Neuron (in vitro differentiated cells): ENCODE data around the gene GFER.

Experiments used
- H2AFZ ChIP-seq: one replicate; pipeline ENCODE4 v1.6.1; 2013; ENCODE audit warnings: low read depth, mild to moderate bottlenecking, inconsistent platforms, low read length, moderate library complexity
- H3K27me3 ChIP-seq: one replicate; pipeline ENCODE4 v1.6.1; 2013; ENCODE audit warnings: low read length; ENCODE audit not compliant: insufficient read depth
- H3K36me3 ChIP-seq: one replicate; pipeline ENCODE4 v1.6.1; 2013; ENCODE audit warnings: low read length; ENCODE audit not compliant: insufficient read depth
- H3K4me1 ChIP-seq: one replicate; pipeline ENCODE4 v1.6.1; 2013; ENCODE audit warnings: low read length; ENCODE audit not compliant: insufficient read depth
- H3K4me3 ChIP-seq: 2 replicates; pipeline ENCODE4 v1.5.1; 2013; ENCODE audit warnings: mild to moderate bottlenecking, low read length, moderate library complexity
- H3K9me3 ChIP-seq: one replicate; pipeline ENCODE4 v1.6.1; 2013; ENCODE audit warnings: low read length

GFER gene

DNA sequence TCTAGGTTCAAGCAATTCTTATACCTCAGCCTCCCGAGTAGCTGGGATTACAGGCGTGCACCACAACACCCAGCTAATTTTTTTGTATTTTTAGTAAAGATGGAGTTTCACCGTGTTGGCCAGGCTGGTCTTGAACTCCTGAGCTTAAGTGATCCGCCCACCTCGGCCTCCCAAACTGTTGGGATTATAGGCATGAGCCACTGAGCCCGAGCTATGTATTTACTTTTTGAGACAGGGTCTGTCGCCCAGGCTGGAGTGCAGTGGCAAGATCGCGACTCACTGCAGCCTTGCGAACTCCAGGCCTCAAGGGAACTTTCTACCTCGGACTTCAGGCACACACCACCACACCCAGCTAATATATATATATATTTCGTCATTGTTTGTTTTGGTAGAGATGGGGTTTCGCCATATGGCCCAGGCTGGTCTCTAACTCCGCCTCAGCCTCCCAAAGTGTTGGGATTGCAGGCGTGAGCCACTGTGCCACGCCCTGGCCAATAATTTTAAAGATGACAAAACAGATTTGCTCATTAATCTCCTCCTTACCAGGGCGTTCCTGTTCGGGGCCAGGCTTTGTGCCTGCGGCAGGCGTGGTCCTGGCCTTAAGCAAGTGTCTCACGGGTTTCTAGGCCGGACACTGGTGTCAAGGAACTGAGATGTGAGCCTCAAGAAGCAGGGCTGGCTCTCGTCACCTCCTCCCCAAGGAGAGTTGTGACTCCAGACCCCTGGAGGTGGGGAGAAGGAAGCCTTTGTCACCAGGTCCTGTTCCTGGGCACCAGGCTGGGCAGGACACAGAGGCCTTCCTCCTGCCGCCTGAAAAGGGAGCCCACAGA is 31.3 kb downstream of the GFER start:
- no peaks in the 10 kb centered on the region for H3K36me3 ChIP-seq
- H2AFZ ChIP-seq, result no peak overlapping the region
- peaks cover 23% of the 10 kb centered on the region for H3K27me3 ChIP-seq
- no peaks in the 10 kb centered on the region for H3K9me3 ChIP-seq
- no peak overlapping the region for H3K4me3 ChIP-seq
- H3K4me1 ChIP-seq, result peaks cover 10% of the 10 kb centered on the region

DNA sequence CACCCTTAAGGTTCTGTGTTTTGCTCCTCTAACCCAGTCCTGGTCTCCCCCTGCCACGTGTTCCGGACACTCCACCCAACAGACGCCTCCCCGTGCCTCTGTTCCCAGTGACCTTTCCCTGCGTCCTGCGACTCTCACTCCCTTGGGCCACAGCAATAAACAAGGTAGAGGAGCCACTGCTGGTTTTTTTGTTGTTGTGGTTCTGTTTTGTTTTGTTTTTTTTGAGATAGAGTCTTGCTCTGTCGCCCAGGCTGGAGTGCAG is 31.9 kb downstream of the GFER start:
- Histone ChIP-seq H3K4me1 (peaks cover 6% of the 10 kb centered on the region), H3K36me3 (no peaks in the 10 kb centered on the region), H2AFZ (no peak overlapping the region), H3K9me3 (no peaks in the 10 kb centered on the region), H3K27me3 (peaks cover 28% of the 10 kb centered on the region), H3K4me3 (no peak overlapping the region)

DNA sequence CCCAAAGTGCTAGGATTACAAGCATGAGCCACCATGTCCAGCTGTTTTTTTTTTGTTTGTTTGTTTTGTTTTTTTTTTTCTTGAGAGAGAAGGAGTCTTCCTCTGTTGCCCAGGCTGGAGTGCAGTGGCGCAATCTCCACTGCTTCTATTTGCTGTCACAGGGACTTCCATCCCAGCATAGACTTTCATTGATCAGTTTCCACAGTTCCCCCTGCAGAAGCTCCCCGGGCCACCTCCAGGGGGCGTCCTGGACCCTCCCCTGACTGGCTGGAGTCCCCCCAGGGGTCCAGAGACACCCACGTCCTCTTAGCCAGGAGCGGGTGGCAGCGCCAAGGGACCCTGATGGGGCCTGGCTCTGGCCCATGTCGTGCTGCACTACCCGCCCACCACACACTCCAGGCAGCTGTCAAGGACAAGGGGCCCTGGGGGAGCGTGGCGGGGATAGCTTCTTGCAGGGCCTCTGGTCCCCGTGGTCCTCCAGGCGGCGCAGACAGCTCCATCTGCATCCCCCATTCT is 32.5 kb downstream of the GFER start:
- Histone ChIP-seq H3K36me3 (no peaks in the 10 kb centered on the region), H2AFZ (no peak overlapping the region), H3K4me3 (no peak overlapping the region), H3K27me3 (peaks cover 29% of the 10 kb centered on the region), H3K9me3 (no peaks in the 10 kb centered on the region), H3K4me1 (peaks cover 6% of the 10 kb centered on the region)

DNA sequence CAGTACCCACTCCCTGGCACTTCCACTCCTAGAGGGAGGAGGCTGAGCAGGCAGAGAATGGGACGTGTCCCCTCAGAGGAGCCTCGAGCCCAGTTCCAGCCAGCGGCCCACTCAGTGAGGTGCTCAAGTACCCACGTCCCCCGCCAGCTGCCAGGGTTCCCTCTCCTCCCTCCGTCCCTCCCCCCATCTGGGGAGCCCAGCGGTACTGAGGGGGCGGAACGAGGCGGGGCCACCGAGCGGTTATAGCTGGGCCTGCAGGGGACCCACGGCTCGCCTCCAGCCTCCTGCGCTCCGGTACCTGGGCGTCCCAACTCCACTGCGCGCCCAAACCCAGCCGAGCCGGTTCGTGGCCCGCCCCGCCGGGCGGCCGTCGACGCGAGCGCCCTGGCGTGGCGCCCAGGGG is 35.5 kb downstream of the GFER start, which contains the start of gene NPW:
Gene NPW (plus strand): TSS at position 268 of the 403 bp plus-strand sequence.
- no peaks in the 10 kb centered on the region for H3K9me3 ChIP-seq
- peaks cover 31% of the 10 kb centered on the region for H3K27me3 ChIP-seq
- H3K4me3 ChIP-seq, result no peak within 1 kb of the TSS

DNA sequence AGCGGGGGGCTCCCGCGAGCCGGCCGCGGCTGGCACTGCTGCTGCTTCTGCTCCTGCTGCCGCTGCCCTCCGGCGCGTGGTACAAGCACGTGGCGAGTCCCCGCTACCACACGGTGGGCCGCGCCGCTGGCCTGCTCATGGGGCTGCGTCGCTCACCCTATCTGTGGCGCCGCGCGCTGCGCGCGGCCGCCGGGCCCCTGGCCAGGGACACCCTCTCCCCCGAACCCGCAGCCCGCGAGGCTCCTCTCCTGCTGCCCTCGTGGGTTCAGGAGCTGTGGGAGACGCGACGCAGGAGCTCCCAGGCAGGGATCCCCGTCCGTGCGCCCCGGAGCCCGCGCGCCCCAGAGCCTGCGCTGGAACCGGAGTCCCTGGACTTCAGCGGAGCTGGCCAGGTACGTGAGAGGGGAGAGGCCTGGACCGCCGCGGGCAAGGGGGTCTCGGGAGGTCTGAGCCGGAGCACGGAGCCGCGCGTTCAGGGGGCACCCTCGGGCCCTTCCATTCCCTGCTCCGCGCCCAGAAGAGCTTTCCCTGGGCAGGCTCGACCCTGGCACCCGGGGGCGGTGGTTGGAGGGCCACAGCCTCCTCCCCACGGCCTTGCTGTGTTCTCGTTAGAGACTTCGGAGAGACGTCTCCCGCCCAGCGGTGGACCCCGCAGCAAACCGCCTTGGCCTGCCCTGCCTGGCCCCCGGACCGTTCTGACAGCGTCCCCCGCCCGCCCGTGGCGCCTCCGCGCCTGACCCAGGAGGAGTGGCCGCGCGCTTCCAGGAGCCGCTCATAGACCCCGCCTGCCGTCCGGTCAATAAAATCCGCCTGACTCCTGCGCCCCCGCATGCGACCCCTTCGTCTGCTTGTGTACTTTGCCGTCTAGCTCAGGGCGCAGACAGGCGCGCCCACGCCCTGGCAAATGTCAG is 36.2 kb downstream of the GFER start:
- no peak overlapping the region for H2AFZ ChIP-seq
- no peaks in the 10 kb centered on the region for H3K36me3 ChIP-seq
- H3K9me3 ChIP-seq, result no peaks in the 10 kb centered on the region
- H3K4me3 ChIP-seq, result no peak overlapping the region
- H3K4me1 ChIP-seq, result peaks cover 12% of the 10 kb centered on the region
- H3K27me3 ChIP-seq, result peaks cover 36% of the 10 kb centered on the region

More for the DNA sequence above, 35.5 kb downstream of the GFER start, which contains the start of gene NPW:
- no peak within 1 kb of the TSS for H2AFZ ChIP-seq
- no peaks in the 10 kb centered on the region for H3K36me3 ChIP-seq
- H3K4me1 ChIP-seq, result peaks cover 12% of the 10 kb centered on the region

DNA sequence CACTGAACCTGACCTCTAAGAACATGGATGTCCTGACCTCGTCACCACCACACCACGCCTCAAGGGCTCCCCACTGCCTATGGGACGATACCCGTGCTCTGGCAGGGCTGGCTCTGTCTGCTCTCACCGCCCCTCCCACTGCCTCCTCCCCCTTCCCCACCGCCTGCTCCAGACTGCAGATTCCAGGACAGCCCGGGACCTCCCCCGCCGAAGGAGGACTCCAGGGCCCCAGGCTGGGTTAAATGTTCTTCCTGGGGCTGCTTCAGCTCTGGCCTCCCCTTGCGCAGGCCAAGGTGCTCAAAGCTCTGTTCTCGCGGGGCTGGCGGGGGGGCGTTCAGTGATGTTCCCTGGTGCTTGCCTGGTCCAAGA is 38.7 kb downstream of the GFER start:
- Histone ChIP-seq H3K27me3 (peaks cover 53% of the 10 kb centered on the region), H3K4me1 (peaks cover 26% of the 10 kb centered on the region), H3K4me3 (peak overlapping the region; percentile 37), H3K36me3 (no peaks in the 10 kb centered on the region), H3K9me3 (peaks cover under 1% of the 10 kb centered on the region), H2AFZ (peak overlapping the region; percentile 82)

DNA sequence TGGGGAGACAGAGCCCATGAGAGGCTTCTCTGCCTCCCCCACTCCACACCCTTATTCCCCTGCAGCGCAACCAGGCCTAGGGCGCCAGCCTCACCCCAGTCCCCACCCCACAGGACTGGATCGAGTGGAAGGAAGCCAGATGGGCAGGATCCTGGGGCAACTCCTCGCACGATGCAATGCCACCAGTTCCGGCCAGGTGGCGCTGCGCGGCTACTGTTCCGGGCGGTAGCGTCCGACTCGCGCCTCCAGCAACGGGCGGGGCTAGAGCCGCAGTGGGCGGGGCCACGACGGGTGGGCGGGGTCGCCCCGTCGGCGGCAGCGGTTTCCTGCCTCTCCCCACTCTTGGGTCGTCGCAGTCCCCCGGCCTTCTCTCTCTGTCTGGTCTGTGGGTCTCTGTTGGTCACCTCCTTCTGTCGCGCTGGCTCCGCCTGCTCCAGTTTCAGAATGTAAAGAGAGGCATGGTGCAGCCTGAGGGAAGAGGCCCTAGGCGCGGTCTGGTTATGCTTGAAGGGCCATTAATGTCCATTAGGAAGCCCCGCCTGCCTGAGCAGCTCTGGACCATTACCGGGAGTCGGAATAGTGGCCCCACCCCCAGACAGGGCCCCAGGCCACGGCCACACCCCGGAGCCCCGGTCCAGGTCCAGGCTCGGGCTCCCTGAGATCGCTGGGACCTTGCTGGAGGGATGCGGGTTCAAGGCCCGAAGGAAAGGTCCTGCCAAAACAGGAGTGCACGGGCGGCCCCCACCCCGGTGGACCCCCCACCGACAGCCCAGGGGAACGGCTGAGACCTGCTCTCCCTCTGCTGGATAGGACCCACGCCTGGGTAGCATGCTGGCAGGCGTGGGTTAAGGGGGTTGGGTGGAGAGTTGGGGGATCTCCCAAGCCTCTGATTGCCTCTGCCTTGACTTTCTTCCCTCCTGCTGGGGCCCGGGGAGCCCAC is 39.4 kb downstream of the GFER start:
- peaks cover 55% of the 10 kb centered on the region for H3K27me3 ChIP-seq
- H2AFZ ChIP-seq, result peak overlapping the region; percentile 82
- peaks cover 3% of the 10 kb centered on the region for H3K9me3 ChIP-seq
- no peaks in the 10 kb centered on the region for H3K36me3 ChIP-seq
- H3K4me1 ChIP-seq, result peaks cover 26% of the 10 kb centered on the region
- H3K4me3 ChIP-seq, result peak overlapping the region; percentile 37

DNA sequence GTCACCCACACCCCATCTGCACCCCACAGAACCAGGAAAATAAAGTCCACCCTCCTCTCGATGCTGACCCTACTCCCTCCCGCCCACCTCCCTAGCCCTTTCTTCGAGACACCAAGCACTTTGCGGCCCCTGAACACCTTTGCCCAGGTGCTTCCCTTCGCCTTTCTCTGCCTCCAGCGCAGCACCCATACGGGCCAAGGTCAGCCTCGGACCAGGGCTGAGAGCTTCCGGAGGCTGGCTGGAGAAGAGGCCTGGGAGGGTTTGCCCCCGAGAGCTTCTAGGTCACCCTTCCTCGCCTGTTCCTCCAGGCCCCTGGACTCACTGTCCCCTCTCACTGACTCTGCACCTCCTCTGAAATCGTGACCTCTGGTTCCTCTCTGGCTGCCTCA is 40.0 kb downstream of the GFER start:
- Histone ChIP-seq H3K9me3 (peaks cover 3% of the 10 kb centered on the region), H3K36me3 (no peaks in the 10 kb centered on the region), H3K4me3 (no peak overlapping the region), H2AFZ (no peak overlapping the region), H3K27me3 (peaks cover 57% of the 10 kb centered on the region), H3K4me1 (peaks cover 26% of the 10 kb centered on the region)

DNA sequence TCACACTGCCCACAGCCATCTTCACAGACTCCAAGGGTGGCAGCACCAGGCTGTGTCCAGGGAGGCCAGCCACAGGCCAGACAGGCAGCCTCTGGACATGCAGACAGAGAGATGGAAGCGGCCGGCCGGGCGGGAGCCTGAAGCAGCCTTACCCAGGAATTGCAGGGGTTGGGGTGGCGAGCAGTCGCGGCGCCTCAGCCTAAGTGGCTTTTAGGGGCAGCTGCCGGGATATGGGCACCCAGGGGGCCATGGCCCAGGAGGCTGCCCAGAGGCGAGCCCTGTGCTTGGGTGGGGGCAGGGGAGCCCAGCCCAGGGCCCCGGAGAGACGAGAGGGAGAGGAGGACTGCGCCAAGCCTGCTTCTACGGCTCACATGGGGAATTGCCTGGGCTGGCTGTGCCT is 41.3 kb downstream of the GFER start:
- H3K9me3 ChIP-seq, result peaks cover 3% of the 10 kb centered on the region

DNA sequence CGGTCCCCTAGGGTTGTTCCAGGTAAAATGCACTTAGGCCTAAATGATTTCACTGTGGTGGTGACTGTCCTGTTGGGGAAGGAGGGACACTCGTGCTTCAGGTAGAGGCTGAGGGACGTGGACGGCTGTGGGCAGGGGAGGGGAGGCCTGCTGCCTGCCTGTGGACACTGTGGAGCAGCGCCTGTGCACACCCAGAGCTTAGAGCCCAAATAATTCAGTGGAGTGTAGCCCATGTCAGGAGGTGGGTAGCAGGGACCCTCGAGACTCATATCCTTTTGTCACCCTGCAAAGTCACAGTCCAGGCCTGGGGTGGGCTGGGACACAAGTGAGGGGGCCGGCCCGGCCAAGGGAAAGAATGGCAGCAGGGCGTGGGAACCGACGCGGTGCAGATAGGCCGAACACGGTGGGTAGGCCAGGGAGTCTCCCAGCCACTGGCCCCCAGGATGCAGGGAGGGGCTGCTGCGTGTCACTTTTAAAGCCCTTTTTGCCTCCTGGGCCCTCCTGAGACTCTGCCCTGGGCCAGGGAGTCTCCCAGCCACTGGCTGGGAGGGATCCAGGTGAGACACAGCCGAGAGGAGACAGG is 42.0 kb downstream of the GFER start:
- no peak overlapping the region for H3K4me3 ChIP-seq

More for the DNA sequence above, 41.3 kb downstream of the GFER start:
- Histone ChIP-seq H2AFZ (no peak overlapping the region), H3K27me3 (peaks cover 46% of the 10 kb centered on the region), H3K4me1 (peaks cover 21% of the 10 kb centered on the region), H3K36me3 (no peaks in the 10 kb centered on the region), H3K4me3 (no peak overlapping the region)

DNA sequence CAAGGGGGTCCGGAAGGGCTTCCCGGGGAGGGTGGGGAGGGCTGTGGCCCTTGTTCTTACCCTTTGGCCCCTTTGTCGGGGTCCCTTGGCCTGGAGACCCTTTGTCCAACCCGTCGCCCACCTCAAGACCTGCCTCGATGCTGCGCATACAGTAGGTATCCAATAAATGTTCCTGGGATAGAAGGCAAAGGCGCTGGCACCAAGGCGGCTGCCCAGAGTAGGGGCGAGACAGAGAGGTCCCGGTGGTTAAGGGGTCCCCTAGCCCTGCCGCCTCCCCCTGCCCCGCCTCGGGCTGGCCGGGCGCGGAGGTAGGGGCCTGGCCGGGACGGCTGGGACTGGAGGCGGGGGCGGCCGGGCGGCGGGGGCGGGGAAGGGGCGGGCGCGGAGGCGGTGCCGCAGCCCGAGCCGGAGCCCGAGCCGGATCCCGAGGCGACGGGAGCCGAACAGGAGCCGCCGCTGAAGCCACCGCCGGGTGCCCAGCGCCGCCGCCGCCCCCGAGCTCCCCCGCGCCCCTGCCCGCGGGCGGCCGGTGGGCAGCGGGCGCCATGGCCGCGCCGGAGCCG is 42.5 kb downstream of the GFER start, which contains the start of gene NHERF2:
Gene NHERF2 (plus strand): TSS at position 442 of the 563 bp plus-strand sequence. CDS start 104 bp downstream, at position 546.
- Histone ChIP-seq H3K4me1 (peaks cover 19% of the 10 kb centered on the region), H3K9me3 (peaks cover 3% of the 10 kb centered on the region), H3K27me3 (peaks cover 40% of the 10 kb centered on the region), H2AFZ (no peak within 1 kb of the TSS), H3K36me3 (no peaks in the 10 kb centered on the region), H3K4me3 (peak within 1 kb of the TSS; percentile 33)

More for the DNA sequence above, 42.0 kb downstream of the GFER start:
- Histone ChIP-seq H2AFZ (no peak overlapping the region), H3K9me3 (peaks cover 3% of the 10 kb centered on the region), H3K36me3 (no peaks in the 10 kb centered on the region), H3K27me3 (peaks cover 41% of the 10 kb centered on the region), H3K4me1 (peaks cover 19% of the 10 kb centered on the region)
